ENCODE data around the gene CRYGS.

Gene CRYGS

GRCh38 chr3:186493525-186494255 is 50.5 kb downstream of the CRYGS start:
- DNase-seq (ENCODE audit: low spot score): no peak

GRCh38 chr3:186492385-186492984 is 51.7 kb downstream of the CRYGS start:
- no peak for DNase-seq (ENCODE audit: low spot score)

- no peak for DNase-seq (ENCODE audit: low spot score)
Observed at GRCh38 chr3:186489507-186489906, 54.7 kb downstream of the CRYGS start.
